Fibroblast of skin of back (primary cell): ENCODE measurements around the gene SH3PXD2A.

Experiments
- DNase-seq: peaks from one replicate; pipeline ENCODE4 v3.0.0-alpha.2; 2013

The SH3PXD2A gene

DNA sequence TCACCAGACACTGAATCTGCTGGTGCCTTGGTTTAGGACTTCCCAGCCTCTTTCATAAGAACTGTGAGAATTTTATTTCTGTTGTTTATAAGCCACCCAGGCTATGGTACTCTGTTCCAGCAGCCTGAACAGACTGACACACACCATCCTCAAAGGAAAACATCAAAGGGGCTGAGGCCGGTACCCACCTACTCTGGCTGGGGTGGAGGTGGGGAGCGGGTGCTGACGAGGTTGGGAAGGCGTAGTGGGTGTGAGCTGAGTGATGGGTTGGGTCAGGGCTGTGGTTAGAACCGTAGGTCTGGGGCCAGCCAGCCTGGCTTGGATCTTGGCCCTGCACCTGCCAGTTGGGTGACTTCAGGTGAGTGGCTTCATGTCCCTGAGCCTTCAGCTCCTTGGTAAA is 136.3 kb downstream of the SH3PXD2A start:
- no peak for DNase-seq

DNA sequence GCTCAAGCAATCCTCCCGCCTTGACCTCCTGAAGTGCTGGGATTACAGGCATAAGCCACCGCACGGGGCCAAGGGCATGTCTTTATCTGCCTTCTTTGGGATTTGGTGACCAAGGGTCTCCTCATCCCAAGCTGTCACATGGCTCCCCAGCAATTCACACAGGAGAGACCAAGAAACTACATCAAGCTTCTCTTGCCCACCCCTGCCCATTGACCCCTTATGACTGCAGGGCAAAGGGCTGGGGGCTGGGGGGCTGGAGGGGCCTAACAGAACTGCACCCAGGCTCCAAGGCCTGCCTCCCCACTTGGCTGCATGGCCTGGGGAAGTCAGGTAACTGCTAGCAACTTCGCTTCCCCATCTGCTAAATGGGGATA is 137.1 kb downstream of the SH3PXD2A start:
- DNase-seq = no peak

DNA sequence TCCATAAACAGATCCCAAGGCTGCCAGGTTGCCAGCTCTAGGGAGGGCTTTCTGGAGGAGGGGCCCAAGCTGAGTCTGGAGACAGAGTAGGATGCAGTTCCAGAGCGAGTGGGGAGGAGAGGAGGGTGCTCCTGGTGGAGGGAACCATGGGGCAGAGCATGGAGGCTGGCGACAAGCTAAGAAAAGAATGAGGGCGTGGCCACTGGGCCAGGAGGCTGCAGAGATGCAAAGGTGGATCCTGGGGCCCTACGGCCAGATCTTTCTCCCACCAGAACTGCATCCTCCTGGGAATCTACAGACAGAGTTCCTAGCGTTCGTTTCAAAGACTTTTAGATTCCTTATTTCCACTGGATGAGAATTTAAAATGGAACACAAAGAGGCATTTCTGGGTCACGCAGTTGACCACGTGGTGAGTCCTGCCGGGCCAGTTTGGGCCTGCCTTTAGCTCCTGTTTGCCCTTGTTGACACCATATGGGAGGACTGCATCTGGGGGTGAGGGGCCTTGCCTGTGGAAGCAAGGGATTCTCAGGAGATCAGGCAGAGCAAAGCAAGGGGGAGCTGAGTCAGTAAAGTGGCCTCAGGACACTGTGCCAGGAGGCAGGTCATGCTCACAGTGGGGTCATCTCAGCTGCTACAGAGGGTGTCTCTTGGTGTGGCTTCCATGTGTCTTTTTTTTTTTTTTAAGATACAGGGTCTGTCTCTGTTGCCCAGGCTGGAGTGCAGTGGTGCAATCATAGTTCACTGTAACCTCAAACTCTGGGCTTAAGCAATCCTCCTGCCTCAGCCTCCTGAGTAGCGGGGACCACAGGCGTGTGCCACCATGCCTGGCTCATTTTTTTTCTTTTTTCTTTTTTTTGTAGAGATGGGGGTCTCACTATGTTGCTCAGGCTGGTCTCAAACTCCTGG is 137.8 kb downstream of the SH3PXD2A start:
- no peak for DNase-seq

DNA sequence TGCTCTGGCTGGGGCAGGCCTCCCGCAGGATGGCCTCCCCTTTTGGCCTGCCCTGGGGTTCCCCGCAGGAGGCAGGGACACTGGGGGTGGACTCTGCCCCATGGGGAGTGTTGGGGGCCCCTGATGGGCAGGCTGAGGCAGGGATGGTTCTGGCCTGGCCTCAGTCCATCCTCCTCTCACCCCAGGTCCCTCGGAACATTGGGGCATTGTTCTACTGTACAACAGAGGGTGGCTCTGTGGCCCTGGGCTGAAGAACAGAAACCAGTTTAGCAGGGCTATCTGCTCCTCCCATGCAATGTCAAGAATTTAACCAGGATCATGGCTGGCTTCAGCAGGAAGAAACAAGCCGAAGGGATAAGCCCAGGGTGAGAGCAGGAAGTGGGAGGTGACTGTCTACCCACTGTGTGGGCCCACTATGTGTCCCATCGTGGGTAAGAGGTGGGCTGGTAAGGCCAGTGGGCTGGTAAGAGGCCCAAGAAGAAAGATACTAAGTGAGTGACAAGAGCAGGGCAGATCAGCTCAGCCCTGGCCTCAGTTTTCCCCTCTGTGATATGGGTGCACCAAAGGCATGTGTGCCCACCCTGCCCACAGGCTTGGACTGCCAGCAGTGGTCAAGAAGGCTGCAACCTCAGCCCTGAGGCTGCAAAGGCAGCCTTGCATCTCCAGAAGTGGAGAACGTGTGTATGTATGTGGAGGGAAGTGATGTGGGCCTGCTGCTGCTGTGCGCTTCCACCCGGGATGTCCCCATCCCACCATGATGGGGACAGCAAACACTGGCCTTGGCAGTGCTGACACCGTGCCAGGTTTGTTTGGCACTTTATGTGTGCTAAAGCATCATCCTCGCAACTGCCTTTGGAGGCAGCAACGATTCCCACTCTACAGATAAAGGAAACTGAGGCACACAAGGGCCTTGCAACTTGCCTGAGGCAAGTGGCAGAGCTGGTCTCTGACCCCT is 138.9 kb downstream of the SH3PXD2A start:
- no peak for DNase-seq

DNA sequence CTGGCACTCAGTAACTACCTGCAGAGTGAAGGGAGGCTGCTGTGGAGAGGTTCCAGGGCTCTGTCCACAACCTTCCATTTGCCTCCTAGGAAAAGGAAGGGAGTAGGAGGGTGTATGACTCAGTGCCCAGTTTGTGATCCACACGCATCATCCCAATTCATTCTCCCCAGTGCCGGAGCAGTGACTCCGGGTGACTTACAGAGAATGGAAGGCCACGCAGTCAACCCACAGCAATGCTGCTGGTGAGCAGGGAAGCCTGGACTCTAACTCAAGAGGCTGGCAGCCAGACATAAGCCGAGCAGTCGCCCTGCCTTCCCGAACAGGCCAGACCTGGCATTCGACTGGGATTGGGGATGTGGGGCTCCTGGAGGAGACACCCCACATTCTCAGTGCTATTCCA is 139.9 kb downstream of the SH3PXD2A start:
- peak; percentile 89 for DNase-seq

DNA sequence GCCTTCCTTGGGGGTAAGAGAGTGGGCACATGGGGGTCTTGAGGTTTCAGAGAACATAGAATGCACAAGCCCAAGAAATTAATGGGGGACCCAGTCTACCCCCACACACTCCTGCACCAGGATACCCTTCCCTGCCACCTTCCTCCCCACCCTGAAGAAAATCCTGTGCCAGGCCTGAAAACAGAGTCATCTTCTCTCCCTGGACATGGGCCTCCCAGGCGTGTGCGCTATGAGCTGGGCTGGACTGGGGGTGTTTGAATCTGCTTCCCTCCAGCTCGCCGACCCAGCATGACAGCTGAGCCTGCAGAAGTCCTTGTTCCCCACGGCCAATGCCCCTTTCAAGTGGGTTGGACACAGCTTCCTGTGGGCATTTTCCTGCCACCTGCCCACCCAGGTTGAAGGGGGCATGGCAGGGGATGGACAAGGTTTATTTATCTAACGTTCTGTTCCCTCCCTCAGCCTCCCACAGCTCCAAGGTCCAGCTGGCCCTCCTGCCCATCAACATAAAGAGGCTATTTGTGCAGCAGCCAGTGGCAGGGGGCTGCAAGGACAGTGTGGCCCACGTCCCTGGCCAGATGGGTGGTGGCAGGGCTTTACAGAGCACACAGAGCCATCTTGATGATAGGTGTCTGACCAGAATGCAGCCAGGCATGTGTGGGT is 141.0 kb downstream of the SH3PXD2A start:
- no peak for DNase-seq

DNA sequence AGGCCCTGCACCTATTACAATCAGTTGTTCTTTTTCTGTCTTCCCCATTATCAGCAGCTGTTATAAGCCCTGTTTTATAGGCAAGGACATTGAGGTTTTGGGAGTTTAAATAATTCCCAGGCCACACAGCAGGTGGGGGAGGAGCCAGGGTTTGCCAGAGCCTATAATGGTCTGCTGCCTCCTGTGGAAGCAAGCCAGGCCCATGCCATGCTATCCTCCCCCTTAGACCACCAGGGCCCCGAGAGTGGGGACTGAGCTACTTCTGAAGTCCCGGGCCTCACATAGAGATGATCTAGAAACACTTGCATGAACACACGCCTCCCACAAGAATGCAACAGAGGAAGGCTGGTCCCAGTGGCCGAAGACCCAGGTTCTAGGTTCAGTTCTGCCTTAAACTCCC is 141.7 kb downstream of the SH3PXD2A start:
- DNase-seq = no peak

DNA sequence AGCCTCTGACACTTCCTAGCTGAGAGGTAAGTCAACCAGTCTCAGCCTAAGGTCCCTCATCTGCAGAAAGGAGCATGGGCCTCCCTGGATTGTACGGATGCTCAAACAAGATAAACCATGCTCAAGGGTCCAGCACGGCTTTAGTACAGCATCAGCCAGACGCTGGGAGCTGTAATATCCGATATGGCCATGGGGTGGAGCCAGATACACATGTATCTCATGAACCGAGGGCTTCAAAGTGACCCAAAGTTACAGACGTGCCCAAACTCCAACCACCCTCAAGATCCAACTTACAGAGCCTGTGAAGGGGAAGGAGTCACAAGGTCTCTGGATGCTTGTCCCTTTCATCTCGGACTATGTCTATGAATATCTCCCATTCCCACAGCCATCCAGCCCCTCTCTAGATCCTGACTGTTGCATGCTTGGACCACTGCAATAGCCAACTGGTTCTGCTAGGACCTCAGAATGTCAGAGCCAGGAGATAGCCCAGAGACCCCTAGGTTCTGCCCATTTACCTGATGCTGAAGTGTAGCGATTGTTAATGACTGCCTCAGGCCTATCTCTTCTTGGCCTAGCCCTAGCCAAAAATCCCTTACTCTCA is 142.4 kb downstream of the SH3PXD2A start:
- DNase-seq = peak; percentile 70

DNA sequence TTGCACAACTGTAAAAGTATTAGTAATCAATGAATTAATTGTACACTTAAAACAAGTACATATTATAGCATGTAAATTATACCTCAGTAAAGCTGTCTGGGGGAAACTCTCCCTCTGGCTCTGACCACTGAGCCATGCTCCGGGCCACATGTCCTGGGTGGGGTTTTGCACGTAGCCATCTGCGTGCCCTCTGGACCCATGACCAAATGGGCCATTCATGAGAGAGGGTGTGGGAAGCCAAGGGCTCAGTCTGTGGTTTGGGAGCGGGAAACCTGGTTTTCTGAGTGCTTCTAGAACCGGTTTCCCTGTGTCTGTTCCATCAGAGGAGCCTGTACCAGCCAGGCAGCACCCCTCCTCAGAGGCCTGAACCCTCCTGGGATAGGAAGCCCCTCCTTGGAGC is 143.2 kb downstream of the SH3PXD2A start:
- no peak for DNase-seq

DNA sequence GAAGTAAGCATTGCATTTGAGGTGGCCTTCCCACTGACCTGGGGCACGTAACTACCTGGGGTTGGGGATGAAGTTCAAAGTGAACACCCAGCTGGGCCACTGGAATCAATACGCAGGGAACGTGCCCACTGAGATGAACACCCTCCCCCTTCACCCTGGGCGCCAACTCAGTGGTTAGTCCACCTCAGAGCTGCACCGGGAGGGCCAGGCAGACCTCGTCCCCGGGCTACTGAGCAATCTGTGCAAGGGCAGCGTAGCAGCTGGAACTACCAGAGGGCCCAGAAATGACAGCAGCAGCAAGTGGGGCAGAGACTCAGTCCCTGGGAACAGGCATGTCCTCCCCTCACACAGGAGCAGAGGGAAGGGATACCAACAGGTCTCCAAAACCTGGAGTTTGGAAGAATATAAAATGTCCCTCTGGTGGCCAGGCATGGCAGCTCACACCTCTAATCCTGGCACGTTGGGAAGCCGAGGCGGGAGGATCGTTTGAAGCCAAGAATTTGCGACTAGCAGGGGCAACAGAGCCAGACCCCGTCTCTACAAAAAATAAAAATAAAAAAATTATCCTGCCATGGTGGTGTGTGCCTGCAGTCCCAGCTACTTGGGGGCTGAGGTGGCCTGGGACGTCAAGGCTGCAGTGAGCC is 143.9 kb downstream of the SH3PXD2A start:
- DNase-seq = no peak

DNA sequence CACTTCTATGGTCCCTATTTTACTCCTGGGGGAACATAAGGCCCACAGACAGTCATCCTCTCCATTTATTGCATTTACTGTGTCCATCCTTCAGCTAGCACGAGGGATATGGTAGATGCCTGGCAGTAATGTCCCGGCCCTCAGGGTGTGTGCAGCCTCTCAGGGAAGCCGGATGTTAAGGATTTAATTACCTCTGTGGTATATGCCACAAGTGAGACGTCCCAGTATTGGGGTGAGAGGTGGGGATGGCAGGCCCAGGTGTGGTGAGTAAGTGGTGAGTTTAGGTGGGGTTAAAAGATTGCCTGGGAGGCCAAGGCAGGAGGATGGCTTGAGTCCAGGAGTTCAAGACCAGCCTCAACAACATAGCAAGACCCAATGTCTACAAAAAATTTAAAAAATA is 144.9 kb downstream of the SH3PXD2A start:
- DNase-seq = no peak

DNA sequence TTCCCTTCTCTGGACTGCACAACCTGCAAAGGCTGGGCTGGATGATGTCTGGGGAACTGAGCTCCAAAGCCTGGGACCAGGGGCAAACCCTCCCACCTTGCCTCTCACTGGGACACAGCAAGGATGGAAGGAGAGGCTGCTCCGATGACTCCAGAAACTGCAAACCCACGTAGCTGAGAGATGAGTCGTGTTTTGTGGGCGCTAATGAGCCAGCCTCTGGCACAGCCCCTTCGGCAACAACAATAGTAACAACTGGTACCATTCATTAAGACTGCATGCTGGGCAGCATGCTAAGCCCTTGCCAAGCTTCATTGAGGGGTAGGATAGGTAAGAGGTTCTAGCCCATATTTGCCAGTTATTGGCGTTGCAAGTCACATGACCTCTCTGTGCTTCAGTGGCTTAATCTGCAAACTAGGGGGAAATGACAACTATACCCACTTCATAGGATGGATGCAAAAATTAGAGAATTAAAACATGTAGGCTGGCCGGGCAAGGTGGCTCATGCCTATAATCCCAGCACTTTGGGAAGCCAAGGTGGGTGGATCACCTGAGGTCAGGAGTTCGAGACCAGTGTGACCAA is 145.9 kb downstream of the SH3PXD2A start:
- peak; percentile 71 for DNase-seq

DNA sequence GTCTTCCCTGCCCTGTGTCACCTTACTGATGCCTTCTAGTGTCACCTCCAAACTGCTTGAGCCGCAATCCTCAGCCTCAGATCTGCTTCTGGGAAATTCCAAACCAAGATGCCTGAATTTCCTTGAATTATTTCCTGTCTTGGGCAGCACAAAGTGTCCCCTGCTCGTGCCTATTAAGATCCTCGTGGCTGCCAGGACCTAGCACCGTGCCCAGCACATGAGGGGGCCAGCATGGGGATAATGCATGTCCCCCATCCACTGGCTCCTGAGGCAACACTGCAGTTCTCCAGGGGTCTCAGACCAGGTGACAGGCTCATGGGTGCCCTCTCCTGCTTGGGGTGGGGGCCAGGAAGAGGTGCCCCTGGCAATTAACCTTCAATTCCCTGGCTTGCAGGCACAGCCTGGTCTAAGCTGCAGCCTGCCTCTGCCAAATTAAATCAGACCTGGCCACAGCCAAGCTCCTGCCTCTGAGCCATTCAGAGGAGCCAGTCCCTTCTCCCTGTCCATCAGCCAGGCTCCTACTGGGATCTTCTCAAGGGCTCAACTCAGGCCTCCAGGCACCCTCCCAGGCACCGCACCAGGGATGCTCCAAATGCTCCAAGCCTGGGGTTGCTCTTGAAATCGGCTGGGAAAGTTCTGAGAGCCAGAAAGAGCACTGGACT is 146.6 kb downstream of the SH3PXD2A start:
- no peak for DNase-seq

DNA sequence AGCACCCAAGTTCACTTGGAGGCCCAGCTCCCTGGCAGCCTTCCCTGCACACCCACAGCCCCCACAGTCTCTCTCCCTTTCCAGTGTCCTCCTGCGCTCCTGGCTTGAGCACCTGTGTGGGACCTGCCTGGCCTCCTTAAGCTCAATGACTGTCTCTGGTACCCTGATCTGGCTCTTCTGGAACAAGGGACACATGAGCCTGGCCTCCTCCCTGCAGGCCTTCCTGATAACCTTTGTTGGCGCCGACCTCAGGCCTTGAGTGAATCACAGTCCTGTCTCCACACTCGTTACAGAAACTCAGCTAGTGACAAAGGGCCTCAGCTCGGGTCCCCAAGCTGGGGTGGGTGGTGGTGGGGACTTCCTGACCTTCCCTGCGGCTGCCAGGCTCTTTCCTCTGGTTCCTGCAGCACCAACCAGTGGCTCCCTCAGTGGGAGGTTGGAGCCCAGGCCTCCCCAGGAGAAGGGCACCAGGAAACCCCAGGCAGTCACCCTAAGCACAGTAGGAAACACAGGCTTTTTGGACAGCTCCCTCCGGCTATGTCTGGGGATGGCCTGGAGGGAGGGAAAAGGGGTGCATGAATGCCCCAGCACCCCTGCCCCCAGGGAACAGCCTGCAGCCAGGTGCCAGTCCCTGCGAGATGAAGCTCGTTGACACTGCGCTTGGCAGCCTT is 147.3 kb downstream of the SH3PXD2A start:
- no peak for DNase-seq

DNA sequence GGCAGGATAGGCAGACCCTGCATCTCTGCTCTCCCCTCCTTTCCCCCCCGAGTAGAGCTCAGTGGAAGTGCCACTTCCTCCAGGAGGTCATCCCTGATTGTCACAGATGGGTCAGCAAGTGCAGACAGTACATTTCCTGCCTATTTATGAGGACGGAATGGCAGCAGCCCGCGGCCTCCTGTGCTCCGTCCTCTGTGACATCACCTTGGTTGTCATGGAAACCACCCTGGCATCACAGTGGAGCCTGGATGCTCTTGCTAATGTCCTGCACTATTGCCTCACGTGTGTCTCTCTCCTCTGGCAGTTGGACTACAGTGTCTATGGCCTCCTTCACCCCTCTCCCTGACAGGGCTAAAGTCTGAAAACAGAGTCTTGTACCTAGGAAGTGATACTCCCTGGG is 148.6 kb downstream of the SH3PXD2A start:
- DNase-seq = no peak

DNA sequence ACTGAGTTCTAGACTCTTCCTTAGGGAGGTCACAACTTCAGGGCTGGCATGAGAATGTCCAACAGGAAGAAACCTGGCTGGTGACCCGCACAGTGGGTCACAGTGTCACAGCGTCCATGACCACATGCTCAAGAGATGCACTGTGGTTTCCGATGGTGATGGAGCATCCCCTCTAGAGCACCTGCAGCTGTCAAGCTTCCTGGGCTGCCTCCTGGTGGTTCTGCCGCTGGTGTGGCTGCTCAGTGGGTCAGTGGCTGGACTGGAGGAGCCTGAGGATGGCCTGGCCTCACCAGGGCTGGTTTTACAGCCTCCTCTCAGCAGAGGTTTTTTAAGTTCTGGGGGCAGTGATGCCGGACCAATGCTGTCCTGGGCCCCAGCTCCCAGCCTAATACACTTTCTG is 149.3 kb downstream of the SH3PXD2A start:
- no peak for DNase-seq

DNA sequence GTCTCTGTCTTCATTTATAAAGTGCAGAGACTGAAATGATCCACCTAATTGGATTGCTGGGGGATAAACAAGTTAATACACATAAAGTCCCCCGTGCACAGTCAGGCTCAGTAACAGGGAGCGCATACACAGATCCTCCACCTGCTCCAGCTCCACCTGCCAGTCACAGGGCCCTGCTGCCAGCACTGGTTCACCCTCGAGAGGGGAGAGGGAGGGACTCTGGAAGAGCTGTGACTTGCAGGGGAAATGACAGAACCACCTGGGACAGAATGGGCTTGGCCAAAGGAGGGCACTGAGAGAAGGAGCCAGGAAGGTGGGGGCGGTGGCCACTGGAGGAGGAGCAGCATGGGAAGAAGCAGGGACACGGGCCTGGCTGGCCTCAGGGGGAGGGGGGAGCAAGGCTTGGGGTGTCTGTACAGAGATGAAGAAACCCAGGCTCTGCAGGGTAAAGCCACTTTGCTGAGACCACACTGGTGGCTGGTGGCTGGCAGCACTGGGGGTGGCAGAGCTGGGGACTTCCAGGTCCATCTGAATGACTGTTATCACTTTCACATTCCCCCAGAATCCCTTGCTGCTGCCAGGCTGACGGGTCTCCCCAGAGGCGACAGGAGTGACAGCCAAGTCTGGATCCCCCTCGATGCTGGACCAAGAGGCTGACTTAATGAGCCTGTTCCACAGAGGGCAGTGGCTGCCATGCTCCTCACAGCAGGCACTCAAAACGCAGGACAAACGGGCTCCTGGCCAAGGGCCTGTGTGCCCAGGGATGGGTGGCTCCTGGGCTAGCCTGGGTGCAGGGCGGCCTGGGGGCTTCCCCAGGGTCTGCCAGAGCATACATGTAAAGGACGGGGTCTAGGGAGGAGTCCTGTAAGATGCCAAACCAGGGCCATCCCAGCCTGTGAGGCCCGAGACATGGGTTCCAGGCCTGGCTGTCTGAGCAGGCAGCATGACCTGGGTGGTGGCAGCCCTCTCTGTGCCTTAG is 151.1 kb downstream of the SH3PXD2A start:
- no peak for DNase-seq

DNA sequence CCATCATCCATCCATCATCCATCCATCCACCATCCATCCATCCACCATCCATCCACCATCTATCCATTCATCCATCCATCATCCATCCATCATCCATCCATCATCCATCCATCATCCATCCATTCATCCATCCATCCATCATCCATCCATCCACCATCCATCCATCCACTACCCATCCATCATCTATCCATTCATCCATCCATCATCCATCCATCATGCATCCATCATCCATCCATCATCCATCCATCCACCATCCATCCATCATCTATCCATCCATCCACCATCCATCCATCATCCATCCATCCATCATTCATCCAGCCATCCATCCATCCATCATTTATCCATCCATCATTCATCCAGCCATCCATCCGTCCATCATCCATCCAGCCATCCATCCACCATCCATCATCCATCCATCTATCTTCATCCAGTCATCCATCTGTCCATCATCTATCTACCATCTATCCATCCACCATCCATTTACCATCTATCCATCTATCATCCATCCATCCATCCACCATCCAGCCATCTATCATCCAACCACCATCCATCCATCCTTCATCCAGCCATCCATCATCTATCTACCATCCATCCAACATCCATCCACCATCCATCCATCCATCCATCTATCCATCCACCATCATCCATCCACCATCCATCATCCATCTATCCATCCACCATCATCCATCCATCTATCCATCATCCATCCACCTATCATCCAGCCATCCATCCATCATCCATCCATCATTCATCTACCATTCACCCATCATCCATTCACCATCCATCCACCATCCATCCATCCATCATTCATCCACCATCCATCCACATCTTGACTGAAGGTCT is 153.8 kb downstream of the SH3PXD2A start:
- no peak for DNase-seq

DNA sequence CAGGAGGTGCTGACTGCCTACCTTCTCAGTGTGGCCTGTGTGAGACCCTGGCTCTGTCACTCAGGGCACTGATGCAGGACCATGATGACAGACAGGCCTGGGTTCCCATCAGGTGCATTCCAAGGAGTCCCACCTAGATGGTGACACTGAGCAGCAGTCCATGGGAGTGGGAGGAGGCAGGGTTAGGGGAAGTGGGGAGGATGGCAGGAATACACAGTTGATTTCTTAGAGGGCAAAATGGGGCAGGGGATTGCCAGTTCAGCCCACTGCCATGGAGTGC is 155.0 kb downstream of the SH3PXD2A start:
- no peak for DNase-seq
